ENCODE data around the gene CSRNP2. TPM values are rescaled to one million over a fixed set of nuclear protein-coding genes. Genes with fewer than 3 reads are reported as not detected.

The CSRNP2 gene
- total RNA-seq, 1 donor from 2014 or later, result 49.0 TPM

GRCh38 chr12:51049525-51049924 is 33.9 kb downstream of the CSRNP2 start:
- H3K27ac Mint-ChIP-seq (ENCODE audit: unreplicated experiment), result no peak overlapping the region
- TF ChIP-seq CTCF (IDR thresholded peaks at IDR 0.05), result no peak
- no peak for DNase-seq (ENCODE audit: extremely low spot score, unreplicated experiment)
- peaks cover 7% of the 10 kb centered on the region for H3K36me3 Mint-ChIP-seq (ENCODE audit: unreplicated experiment)
- H3K4me1 Mint-ChIP-seq (ENCODE audit: unreplicated experiment), result peaks cover 30% of the 10 kb centered on the region
- no peaks in the 10 kb centered on the region for H3K27me3 Mint-ChIP-seq (ENCODE audit: unreplicated experiment)
- peak overlapping the region; percentile 87 for H3K4me3 Mint-ChIP-seq (ENCODE audit: unreplicated experiment)
- H3K9me3 Mint-ChIP-seq (ENCODE audit: unreplicated experiment), result no peaks in the 10 kb centered on the region

- DNase-seq (ENCODE audit: extremely low spot score, unreplicated experiment), result no peak
- no peaks in the 10 kb centered on the region for H3K27me3 Mint-ChIP-seq (ENCODE audit: unreplicated experiment)
- H3K4me3 Mint-ChIP-seq (ENCODE audit: unreplicated experiment), result peak overlapping the region; percentile 87
- TF ChIP-seq CTCF (IDR thresholded peaks at IDR 0.05), result no peak
- H3K9me3 Mint-ChIP-seq (ENCODE audit: unreplicated experiment), result no peaks in the 10 kb centered on the region
- peaks cover 4% of the 10 kb centered on the region for H3K36me3 Mint-ChIP-seq (ENCODE audit: unreplicated experiment)
- H3K27ac Mint-ChIP-seq (ENCODE audit: unreplicated experiment), result peak overlapping the region; percentile 86
- H3K4me1 Mint-ChIP-seq (ENCODE audit: unreplicated experiment), result peaks cover 30% of the 10 kb centered on the region
These were observed 34.6 kb downstream of the CSRNP2 start for GRCh38 chr12:51048661-51049251.

- Mint-ChIP-seq H3K9me3 (ENCODE audit: unreplicated experiment) (no peaks in the 10 kb centered on the region), H3K4me3 (ENCODE audit: unreplicated experiment) (peak within 1 kb of the TSS; percentile 87), H3K27me3 (ENCODE audit: unreplicated experiment) (no peaks in the 10 kb centered on the region), H3K27ac (ENCODE audit: unreplicated experiment) (peak within 1 kb of the TSS; percentile 86), H3K4me1 (ENCODE audit: unreplicated experiment) (peaks cover 30% of the 10 kb centered on the region), H3K36me3 (ENCODE audit: unreplicated experiment) (peaks cover 4% of the 10 kb centered on the region)
- peak; percentile 96 for DNase-seq (ENCODE audit: extremely low spot score, unreplicated experiment)
- TF ChIP-seq CTCF (IDR thresholded peaks at IDR 0.05), result peak; percentile 97
These were observed 35.5 kb downstream of the CSRNP2 start, which contains the start of gene LETMD1 for GRCh38 chr12:51047655-51048540. LETMD1 (plus strand) TSS chr12:51048327; CDS start chr12:51048357, 30 bp downstream.

DNA sequence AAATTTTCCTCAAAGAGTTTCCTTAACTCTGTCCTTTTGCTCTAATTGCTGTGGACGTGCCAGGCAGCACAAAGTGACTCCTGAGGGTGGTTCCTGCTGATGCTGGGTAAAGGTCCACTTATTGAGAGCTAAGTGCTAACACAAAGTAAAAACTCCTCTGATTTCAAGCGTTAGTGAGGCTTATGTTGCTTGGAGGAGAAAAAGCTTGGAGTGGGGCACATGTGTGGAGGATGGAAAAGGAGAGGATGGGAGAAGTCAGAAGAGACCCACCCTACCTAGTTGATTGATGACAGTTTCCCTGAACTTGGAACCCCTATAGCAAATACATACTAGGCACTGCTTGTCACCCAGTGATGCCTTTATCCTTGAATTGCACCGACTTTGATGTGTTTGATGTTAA is 47.1 kb downstream of the CSRNP2 start:
- no peak for DNase-seq (ENCODE audit: extremely low spot score, unreplicated experiment)
- TF ChIP-seq CTCF (IDR thresholded peaks at IDR 0.05), result no peak
- H3K4me1 Mint-ChIP-seq (ENCODE audit: unreplicated experiment), result peaks cover 4% of the 10 kb centered on the region
- no peak overlapping the region for H3K4me3 Mint-ChIP-seq (ENCODE audit: unreplicated experiment)
- no peak overlapping the region for H3K27ac Mint-ChIP-seq (ENCODE audit: unreplicated experiment)
- H3K36me3 Mint-ChIP-seq (ENCODE audit: unreplicated experiment), result no peaks in the 10 kb centered on the region
- H3K9me3 Mint-ChIP-seq (ENCODE audit: unreplicated experiment), result no peaks in the 10 kb centered on the region
- no peaks in the 10 kb centered on the region for H3K27me3 Mint-ChIP-seq (ENCODE audit: unreplicated experiment)

GRCh38 chr12:51033457-51034089 is 49.8 kb downstream of the CSRNP2 start:
- Mint-ChIP-seq H3K4me3 (ENCODE audit: unreplicated experiment) (no peak overlapping the region), H3K4me1 (ENCODE audit: unreplicated experiment) (peaks cover 9% of the 10 kb centered on the region), H3K27ac (ENCODE audit: unreplicated experiment) (no peak overlapping the region), H3K36me3 (ENCODE audit: unreplicated experiment) (no peaks in the 10 kb centered on the region), H3K27me3 (ENCODE audit: unreplicated experiment) (no peaks in the 10 kb centered on the region), H3K9me3 (ENCODE audit: unreplicated experiment) (no peaks in the 10 kb centered on the region)
- no peak for DNase-seq (ENCODE audit: extremely low spot score, unreplicated experiment)
- TF ChIP-seq CTCF (IDR thresholded peaks at IDR 0.05), result no peak

All from osteocyte (in vitro differentiated cells).